ENCODE measurements around the gene NPR2. TPM values are rescaled to one million over a fixed set of nuclear protein-coding genes. Genes with fewer than 3 reads are reported as not detected.

The NPR2 gene
- total RNA-seq, 4 donors from 2014 or later: 5.1 to 9.3 (median 8.1) TPM

DNA sequence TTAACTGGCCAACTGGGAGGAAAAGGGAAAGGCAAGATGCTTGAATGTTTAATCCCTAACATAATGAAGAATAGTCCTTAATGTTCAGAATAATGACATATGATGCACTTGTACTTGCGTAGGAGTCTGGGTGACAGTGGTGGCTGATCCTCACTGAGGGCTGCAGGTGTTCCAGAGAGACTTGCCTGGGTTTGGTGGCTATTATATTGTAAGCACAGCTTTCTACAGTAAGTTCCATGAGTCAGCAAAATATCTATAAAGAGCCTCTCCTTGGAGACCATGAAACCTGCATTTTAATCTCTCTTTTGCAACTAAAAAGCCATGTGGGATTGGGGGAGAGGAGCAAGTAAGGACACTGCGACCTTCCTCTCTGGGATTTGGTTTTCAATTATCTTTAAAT, 1.9 kb upstream of the NPR2 start:
- WGBS, 2 donors: 94 to 97% methylated on average over 2 of the region's 2 CpGs
- H3K9me3 ChIP-seq: no peaks in the 10 kb centered on the region
- no peaks in the 10 kb centered on the region for H3K36me3 ChIP-seq
- no peak for DNase-seq
- TF ChIP-seq, protein P1, sequence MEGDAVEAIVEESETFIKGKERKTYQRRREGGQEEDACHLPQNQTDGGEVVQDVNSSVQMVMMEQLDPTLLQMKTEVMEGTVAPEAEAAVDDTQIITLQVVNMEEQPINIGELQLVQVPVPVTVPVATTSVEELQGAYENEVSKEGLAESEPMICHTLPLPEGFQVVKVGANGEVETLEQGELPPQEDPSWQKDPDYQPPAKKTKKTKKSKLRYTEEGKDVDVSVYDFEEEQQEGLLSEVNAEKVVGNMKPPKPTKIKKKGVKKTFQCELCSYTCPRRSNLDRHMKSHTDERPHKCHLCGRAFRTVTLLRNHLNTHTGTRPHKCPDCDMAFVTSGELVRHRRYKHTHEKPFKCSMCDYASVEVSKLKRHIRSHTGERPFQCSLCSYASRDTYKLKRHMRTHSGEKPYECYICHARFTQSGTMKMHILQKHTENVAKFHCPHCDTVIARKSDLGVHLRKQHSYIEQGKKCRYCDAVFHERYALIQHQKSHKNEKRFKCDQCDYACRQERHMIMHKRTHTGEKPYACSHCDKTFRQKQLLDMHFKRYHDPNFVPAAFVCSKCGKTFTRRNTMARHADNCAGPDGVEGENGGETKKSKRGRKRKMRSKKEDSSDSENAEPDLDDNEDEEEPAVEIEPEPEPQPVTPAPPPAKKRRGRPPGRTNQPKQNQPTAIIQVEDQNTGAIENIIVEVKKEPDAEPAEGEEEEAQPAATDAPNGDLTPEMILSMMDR (IDR thresholded peaks at IDR 0.05): no peak
- no peak for TF ChIP-seq POLR2A (IDR thresholded peaks at IDR 0.05)
- H3K4me1 ChIP-seq: peaks cover 8 to 13% of the 10 kb centered on the region in 2 donors
- H3K27ac ChIP-seq: no peak overlapping the region
- H3K4me3 ChIP-seq (replicated peaks in 1 of 3): no peak overlapping the region
- intact Hi-C loops (cut with DNase I): loop anchor here (2.0 kb wide), 1 partner anchor 93 kb away; no protein-coding TSS in a partner anchor
- H3K27me3 ChIP-seq: no peaks in the 10 kb centered on the region

DNA sequence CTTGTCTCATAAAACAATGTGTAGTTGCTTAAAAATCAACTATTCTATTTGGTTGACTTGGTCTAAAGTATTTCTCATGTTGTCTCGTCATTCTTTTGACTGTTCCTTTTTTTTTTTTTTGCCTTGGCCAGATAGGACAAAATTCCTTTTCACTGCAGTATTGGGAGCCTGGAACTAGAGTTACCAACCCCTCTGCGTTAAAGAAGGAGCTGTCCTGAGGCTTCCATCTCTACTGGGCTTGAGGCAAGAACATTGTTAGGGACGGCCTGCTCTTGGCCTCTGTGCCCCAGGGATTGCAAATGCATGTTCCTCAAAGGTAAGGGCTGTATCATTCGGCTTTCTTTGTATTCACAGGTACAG, 1.4 kb upstream of the NPR2 start:
- Histone ChIP-seq H3K27me3 (no peaks in the 10 kb centered on the region), H3K4me3 (replicated peaks in 1 of 3) (no peak overlapping the region), H3K4me1 (peaks cover 8 to 13% of the 10 kb centered on the region in 2 donors), H3K36me3 (no peaks in the 10 kb centered on the region), H3K27ac (no peak overlapping the region), H3K9me3 (no peaks in the 10 kb centered on the region)
- 31 to 34% methylated on average over 4 of the region's 4 CpGs for WGBS, 2 donors
- no peak for TF ChIP-seq POLR2A (IDR thresholded peaks at IDR 0.05)
- TF ChIP-seq, protein P1 (IDR thresholded peaks at IDR 0.05): no peak
- intact Hi-C loops (cut with DNase I): loop anchor here (5.0 kb wide), 1 partner anchor 37 kb away; the partner anchor contains the start of genes FAM221B and TMEM8B
- no peak for DNase-seq

DNA sequence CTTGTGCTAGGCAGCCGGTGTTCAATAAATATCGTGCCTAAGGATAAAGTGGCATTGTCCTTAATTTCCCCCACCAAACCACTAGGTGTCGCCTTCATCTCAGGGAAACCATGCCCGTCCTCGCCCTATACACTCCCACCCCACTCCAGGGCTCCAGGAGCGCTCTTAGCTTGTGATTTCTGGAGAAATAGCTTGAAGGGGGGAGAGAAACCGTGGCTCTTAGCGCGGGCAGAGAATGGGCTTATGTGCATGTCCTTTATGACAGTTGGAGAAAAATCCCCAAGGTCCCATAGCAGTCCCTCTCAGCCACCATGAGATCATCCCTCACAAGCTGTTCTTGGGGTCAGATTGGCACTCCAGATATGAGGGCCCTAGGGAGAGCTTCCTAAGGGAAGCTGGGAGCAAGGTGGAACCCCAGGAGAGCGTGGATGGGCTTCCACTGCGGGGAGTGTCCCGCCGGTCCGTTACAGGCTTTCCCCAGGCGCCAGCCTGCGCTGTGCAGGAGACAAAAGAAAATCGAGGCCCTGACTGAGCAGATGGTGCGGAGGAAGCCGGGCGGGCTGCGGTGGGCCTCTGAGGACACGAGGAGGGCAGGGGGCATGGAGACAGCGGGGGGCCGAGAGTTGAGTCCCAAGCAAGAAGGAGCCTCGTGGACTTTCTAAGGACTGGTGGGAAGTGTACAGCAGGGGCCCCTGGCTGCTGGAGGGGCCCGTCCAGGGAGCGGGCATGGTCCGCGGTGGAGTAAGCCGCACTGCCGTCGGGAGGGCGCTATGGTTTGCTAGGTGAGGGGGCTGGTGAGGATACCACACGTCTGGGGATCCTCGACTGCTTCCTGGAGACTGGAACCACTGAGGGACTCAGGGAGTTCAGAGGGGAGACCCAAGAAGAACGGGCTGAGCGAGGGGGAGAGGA, 750 bp upstream of the NPR2 start:
- DNase-seq: peak; percentile 70 to 73
- intact Hi-C loops (cut with DNase I): loop anchor here (5.0 kb wide), 1 partner anchor 37 kb away; the partner anchor contains the start of genes FAM221B and TMEM8B
- Histone ChIP-seq H3K36me3 (no peaks in the 10 kb centered on the region), H3K27ac (no peak overlapping the region), H3K4me1 (peaks cover 8 to 13% of the 10 kb centered on the region in 2 donors), H3K4me3 (replicated peaks in 1 of 3) (peak overlapping the region in 1 of 3 donors; percentile 38), H3K27me3 (no peaks in the 10 kb centered on the region), H3K9me3 (no peaks in the 10 kb centered on the region)
- TF ChIP-seq, protein P1 (IDR thresholded peaks at IDR 0.05): peak; percentile 57 to 98 (median 85)
- TF ChIP-seq POLR2A (IDR thresholded peaks at IDR 0.05): no peak
- WGBS, 2 donors: 53 to 55% methylated on average over 34 to 37 of the region's 37 CpGs

DNA sequence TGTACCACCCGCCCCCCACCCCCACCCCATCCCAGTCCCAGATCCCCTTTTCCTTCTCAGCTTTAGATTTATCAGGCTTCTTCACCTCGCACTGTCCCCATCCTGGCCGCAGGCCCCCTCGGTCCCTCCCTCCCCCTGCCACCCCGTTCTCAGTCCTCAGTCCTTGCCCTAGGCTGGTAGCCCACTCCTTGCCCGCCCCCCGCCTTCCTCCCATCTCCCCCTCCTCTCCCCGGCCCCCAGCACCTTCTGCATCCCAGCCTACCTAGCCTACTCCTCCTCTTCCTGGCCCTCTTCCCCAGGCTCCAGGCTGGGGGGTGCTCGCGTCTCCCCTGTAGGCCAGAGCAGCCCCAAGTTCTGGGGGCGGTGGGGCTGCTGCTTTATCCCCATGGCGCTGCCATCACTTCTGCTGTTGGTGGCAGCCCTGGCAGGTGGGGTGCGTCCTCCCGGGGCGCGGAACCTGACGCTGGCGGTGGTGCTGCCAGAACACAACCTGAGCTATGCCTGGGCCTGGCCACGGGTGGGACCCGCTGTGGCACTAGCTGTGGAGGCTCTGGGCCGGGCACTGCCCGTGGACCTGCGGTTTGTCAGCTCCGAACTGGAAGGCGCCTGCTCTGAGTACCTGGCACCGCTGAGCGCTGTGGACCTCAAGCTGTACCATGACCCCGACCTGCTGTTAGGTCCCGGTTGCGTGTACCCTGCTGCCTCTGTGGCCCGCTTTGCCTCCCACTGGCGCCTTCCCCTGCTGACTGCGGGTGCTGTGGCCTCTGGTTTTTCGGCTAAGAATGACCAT, 828 bp downstream of the NPR2 start:
- Histone ChIP-seq H3K4me3 (replicated peaks in 1 of 3) (peak overlapping the region in 1 of 3 donors; percentile 38), H3K27me3 (no peaks in the 10 kb centered on the region), H3K9me3 (no peaks in the 10 kb centered on the region), H3K27ac (peak overlapping the region in 2 of 3 donors; percentile 27 to 57), H3K36me3 (no peaks in the 10 kb centered on the region), H3K4me1 (peaks cover 8 to 13% of the 10 kb centered on the region in 2 donors)
- DNase-seq: no peak
- TF ChIP-seq, protein P1 (IDR thresholded peaks at IDR 0.05): no peak
- TF ChIP-seq POLR2A (IDR thresholded peaks at IDR 0.05): no peak
- intact Hi-C loops (cut with DNase I): loop anchor here (5.0 kb wide), 1 partner anchor 35 kb away; the partner anchor contains the start of genes FAM221B and TMEM8B
- 85 to 87% methylated on average over 24 to 26 of the region's 34 CpGs for WGBS, 2 donors
